ENCODE data around the gene ALX3.
"Not testable (repeated sequence)": the region's sequence is repeated elsewhere in the genome, so short reads cannot be mapped to it uniquely, and the experiment has no call there.

The ALX3 gene

GRCh38 chr1:110034451-110035235, 35.8 kb downstream of the ALX3 start, which contains the start of gene STRIP1:
STRIP1 (plus strand) TSS chr1:110034624; CDS start chr1:110034638, 14 bp downstream.
- TF ChIP-seq CTCF (IDR thresholded peaks at IDR 0.05; ENCODE audit: insufficient read depth, low read depth, low read length, missing control alignments) = no peak
- H3K4me3 ChIP-seq (ENCODE audit: low read depth, low read length) = peak within 1 kb of the TSS; percentile 72
- peak; percentile 97 for DNase-seq (ENCODE audit: low read depth)

- TF ChIP-seq CTCF (IDR thresholded peaks at IDR 0.05; ENCODE audit: insufficient read depth, low read depth, low read length, missing control alignments) = no peak
- no peak for DNase-seq (ENCODE audit: low read depth)
- H3K4me3 ChIP-seq (ENCODE audit: low read depth, low read length) = peak overlapping the region; percentile 72
Measured at GRCh38 chr1:110034040-110034450, 36.4 kb downstream of the ALX3 start.

DNA sequence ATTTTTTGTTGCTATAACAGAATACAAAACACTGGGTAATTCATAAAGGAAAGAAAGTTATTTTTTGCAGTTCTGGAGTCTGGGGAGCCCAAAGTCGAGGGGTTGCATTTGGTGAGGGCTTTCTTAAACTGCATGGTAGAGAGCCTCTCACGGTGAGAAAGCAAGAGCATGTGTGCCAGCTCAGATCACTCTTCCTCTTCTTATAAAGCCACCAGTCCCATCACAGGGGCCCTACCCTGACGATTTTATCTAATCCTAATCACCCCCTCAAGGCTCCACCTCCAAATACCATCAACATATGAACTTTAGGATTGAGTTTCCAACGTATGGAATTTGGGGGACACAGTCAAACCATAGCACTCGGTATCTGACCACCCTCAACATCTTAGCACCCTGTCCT, 37.1 kb downstream of the ALX3 start:
- no peak for DNase-seq (ENCODE audit: low read depth)
- no peak overlapping the region for H3K4me3 ChIP-seq (ENCODE audit: low read depth, low read length)
- TF ChIP-seq CTCF (IDR thresholded peaks at IDR 0.05; ENCODE audit: insufficient read depth, low read depth, low read length, missing control alignments) = no peak

- no peak for TF ChIP-seq CTCF (IDR thresholded peaks at IDR 0.05; ENCODE audit: insufficient read depth, low read depth, low read length, missing control alignments)
- DNase-seq (ENCODE audit: low read depth) = no peak
- H3K4me3 ChIP-seq (ENCODE audit: low read depth, low read length) = no peak overlapping the region
Measured at GRCh38 chr1:110032327-110032726, 38.1 kb downstream of the ALX3 start.

DNA sequence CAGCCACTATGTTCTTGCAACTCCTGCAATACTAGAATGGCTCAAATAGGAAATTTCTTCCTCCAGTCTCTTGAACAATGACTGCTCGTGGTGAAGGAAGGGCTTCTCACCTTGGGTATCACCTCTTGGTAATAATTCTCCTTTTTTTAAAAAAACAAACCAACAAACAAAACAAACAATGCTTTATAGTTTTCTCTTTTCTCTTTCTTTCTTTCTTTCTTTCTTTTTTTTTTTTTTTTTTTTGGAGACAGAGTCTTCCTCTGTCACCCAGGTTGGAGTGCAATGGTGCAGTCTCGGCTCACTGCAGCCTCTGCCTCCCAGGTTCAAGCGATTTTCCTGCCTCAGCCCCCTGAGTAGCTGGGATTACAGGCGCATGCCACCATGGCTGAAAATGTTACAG, 39.8 kb downstream of the ALX3 start:
- peak overlapping the region; percentile 45 for H3K4me3 ChIP-seq (ENCODE audit: low read depth, low read length)
- not testable (repeated sequence) for DNase-seq (ENCODE audit: low read depth)

DNA sequence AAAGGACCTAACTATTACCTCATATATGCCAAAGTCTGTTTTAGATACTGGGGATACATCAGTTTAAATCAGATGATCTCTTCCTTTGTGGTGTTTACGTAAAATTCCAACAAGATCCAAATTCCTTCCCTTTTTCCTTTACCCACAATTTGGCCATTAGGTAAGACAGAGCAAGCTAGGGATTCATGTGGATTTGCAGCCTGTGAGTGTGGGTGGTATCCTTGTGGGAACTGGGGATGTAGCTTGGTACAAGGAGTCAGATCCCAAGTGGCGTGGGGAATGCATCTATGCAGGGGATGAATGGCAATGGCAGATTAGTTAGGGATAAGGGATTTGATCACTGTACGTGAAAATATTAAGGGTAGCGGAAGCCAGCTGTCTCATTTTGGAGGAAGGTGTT, 45.9 kb downstream of the ALX3 start:
- no peak overlapping the region for H3K4me3 ChIP-seq (ENCODE audit: low read depth, low read length)
- DNase-seq (ENCODE audit: low read depth) = no peak
- no peak for TF ChIP-seq CTCF (IDR thresholded peaks at IDR 0.05; ENCODE audit: insufficient read depth, low read depth, low read length, missing control alignments)

DNA sequence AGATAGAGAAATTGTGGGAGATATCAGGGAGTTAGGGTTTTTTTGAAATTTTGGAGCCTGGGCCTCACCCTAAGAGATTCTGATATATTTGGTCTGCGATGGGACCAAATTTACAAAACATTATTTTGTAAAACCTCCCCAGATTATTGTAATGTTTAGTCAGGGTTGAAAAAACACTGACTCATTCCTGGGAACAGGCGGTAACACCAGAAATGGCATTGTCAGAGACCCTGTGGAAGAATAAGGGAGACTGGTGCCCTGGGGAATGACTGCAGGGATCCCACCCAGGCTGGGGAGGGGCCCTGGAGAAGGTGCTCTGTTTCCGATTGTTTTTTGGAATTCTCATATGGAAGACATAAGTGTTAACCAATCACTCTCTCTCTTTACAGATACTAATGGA, 49.2 kb downstream of the ALX3 start:
- TF ChIP-seq CTCF (IDR thresholded peaks at IDR 0.05; ENCODE audit: insufficient read depth, low read depth, low read length, missing control alignments) = no peak
- H3K4me3 ChIP-seq (ENCODE audit: low read depth, low read length) = no peak overlapping the region
- no peak for DNase-seq (ENCODE audit: low read depth)

All from GM12865 (cell line).